ENCODE measurements around the gene LRFN3. TPM values are rescaled to one million over a fixed set of nuclear protein-coding genes. Genes with fewer than 3 reads are reported as not detected.

The LRFN3 gene
- total and polyA plus RNA-seq, 4 experiments from 2014 or later, result 0.45 to 16.3 (median 9.0) TPM

DNA sequence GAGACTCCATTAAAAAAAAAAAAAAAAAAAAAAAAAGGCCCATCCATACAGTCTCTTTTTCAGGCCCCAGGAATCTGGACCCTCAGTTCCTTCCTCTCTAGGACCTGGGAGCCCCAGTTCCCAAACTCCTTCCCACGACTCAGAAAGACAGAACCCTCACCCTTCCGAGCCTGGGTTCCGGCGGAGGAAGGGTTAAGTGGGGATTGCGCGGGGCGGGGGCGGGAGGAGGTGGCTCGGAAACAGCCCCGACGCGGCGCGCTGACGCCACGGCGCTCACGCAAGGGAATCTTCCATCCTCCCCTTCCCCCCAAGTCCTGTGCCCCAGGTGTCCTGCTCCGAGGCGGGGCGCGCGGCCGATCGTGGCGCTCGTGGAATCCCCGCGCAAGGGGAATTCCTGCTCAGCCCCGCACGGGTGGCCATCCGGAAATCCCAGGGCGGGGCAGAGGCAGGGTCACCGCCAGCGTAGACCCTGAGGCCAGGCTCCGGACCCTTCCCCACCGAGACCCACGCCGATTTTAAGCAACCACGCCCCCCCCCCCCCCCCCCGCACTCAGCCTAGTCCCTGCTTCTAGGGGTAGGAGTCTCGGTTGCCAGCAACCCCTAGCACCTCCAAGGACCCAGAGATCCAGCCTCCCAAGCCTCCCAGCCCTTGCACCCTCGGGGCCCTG, 36.5 kb upstream of the LRFN3 start:
- Mint-ChIP-seq H3K36me3 (peaks cover 13 to 36% of the 10 kb centered on the region in 2 donors), H3K4me1 (peaks cover 23 to 73% (median 53%) of the 10 kb centered on the region in 4 donors), H3K27ac (peak overlapping the region; percentile 92 to 99 (median 98)), H3K27me3 (no peaks in the 10 kb centered on the region), H3K4me3 (peak overlapping the region; percentile 94 to 100 (median 98)), H3K9me3 (no peaks in the 10 kb centered on the region)
- intact Hi-C loops (cut with micrococcal nuclease), result loop anchor here (1.0 to 10.0 kb wide), 4 partner anchors 32 to 687 kb away; partner anchors contain the start of genes OVOL3, POLR2I and TBCB
- Histone ChIP-seq H3K36me3 (ENCODE audit: insufficient read depth, low read length) (peaks cover 19% of the 10 kb centered on the region), H3K27ac (ENCODE audit: low read depth, low read length) (peak overlapping the region; percentile 100), H3K4me1 (ENCODE audit: insufficient read depth, low read length) (peaks cover 67% of the 10 kb centered on the region), H3K27me3 (ENCODE audit: insufficient read depth, low read length) (no peaks in the 10 kb centered on the region), H3K4me3 (ENCODE audit: low read length in 2 of 2) (peak overlapping the region; percentile 52 to 96), H3K9me3 (ENCODE audit: control insufficient read depth in 1 of 2, low read length in 2 of 2) (no peaks in the 10 kb centered on the region)
- ChIA-PET POLR2A (ENCODE audit: partially characterized antibody) (interaction anchor here (1.1 to 2.3 kb wide), 7 partner anchors 12 to 252 kb away, joined by 3 to 24 read pairs (median 10); partner anchors contain the start of genes COX6B1 and KMT2B), CTCF (ENCODE audit: partially characterized antibody) (interaction anchor here (1.0 kb wide), 1 partner anchor 26 kb away, joined by 3 read pairs; no protein-coding TSS in a partner anchor)
- DNase-seq, result peak; percentile 86 to 94 (median 88)

DNA sequence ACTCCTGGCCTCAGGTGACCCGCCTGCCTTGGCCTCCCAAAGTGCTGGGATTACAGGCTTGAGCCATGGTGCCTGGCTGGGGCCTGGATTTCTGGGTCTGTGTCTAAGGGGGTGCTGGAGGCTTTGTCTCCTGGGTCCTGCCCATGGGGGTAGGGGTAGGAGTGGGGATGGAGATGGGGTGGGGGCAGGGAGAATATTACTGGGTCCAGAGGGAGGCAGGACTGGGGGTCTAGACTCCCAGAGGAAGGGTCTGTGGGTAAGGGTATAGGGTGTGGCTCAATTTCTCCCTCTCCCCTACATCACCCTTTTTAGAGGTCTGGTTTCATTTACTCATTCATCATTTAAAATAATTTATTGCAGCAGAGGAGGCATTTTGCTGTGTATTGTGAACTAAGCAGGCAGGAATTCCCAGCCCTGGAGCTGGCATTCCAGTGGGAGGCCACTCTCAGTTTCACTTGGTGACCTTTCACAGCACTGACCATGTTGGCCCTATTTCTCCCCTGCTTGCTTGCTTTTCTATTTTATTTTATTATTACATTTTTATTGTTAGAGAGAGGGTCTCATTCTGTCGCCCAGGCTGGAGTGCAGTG, 35.0 kb upstream of the LRFN3 start:
- H3K4me1 Mint-ChIP-seq, result peaks cover 21 to 75% (median 52%) of the 10 kb centered on the region in 4 donors
- peak overlapping the region; percentile 94 to 100 (median 99) for H3K4me3 Mint-ChIP-seq
- peaks cover 7 to 29% of the 10 kb centered on the region in 2 donors for H3K36me3 Mint-ChIP-seq
- peaks cover 11% of the 10 kb centered on the region for H3K36me3 ChIP-seq (ENCODE audit: insufficient read depth, low read length)
- H3K27me3 ChIP-seq (ENCODE audit: insufficient read depth, low read length), result no peaks in the 10 kb centered on the region
- no peaks in the 10 kb centered on the region for H3K27me3 Mint-ChIP-seq
- H3K27ac Mint-ChIP-seq, result peak overlapping the region; percentile 92 to 99 (median 98)
- no peaks in the 10 kb centered on the region for H3K9me3 ChIP-seq (ENCODE audit: control insufficient read depth in 1 of 2, low read length in 2 of 2)
- peak overlapping the region; percentile 100 for H3K27ac ChIP-seq (ENCODE audit: low read depth, low read length)
- H3K9me3 Mint-ChIP-seq, result no peaks in the 10 kb centered on the region
- DNase-seq, result no peak
- peak overlapping the region in 1 of 2 donors; percentile 96 for H3K4me3 ChIP-seq (ENCODE audit: low read length in 2 of 2)
- H3K4me1 ChIP-seq (ENCODE audit: insufficient read depth, low read length), result peaks cover 62% of the 10 kb centered on the region
- POLR2A ChIA-PET (ENCODE audit: partially characterized antibody), result interaction anchor here (0.6 to 2.6 kb wide), 14 partner anchors 8 to 205 kb away, joined by 3 to 24 read pairs (median 4); partner anchors contain the start of genes IGFLR1 and KMT2B
- CTCF ChIA-PET (ENCODE audit: partially characterized antibody), result interaction anchor here (0.8 kb wide), 1 partner anchor 30 kb away, joined by 4 read pairs; no protein-coding TSS in a partner anchor
- intact Hi-C loops (cut with micrococcal nuclease), result loop anchor here (5.0 kb wide), 1 partner anchor 689 kb away; no protein-coding TSS in a partner anchor

DNA sequence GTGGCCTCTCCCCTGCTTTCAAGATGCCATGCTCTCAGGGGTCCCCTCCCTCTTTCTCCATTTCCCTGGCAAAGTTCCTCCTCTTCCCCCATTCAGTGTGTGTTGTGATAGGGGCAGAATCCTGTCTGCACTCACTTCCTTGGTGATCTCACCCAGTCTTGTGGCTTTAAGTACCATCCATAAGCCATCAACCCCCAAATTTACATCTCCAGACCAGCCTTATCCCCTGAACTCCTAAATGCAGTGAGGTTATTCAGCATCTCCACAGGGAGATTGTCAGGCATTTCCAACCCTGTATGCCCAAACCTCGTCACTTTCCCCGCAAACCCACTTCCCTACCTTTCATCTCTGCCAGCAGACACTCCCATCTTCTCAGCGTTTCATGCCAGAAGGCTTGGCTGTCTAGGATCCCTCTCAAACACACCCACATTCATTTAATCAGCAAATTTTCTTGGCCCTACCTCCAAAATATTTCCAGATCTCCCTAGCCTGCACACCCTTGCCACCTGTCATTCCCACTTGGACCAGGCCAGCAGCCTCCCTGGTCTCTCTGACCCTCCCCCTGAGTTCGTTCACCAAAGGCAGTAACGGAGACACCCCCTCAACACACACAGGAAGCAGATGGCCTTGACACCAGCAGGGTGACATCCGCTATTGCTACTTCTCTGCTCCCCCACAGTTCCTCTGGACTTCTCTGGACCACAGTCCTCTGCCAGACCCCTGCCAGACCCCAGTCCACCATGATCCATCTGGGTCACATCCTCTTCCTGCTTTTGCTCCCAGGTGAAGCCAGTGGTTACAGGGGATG, 34.1 kb upstream of the LRFN3 start, which contains the start of gene HCST:
Gene HCST (plus strand): TSS at position 676 of the 808 bp plus-strand sequence. CDS start 65 bp downstream, at position 741.
- Histone ChIP-seq H3K27me3 (ENCODE audit: insufficient read depth, low read length) (no peaks in the 10 kb centered on the region), H3K4me1 (ENCODE audit: insufficient read depth, low read length) (peaks cover 53% of the 10 kb centered on the region), H3K27ac (ENCODE audit: low read depth, low read length) (peak within 1 kb of the TSS; percentile 100), H3K9me3 (ENCODE audit: control insufficient read depth in 1 of 2, low read length in 2 of 2) (no peaks in the 10 kb centered on the region), H3K36me3 (ENCODE audit: insufficient read depth, low read length) (peaks cover 2% of the 10 kb centered on the region), H3K4me3 (ENCODE audit: low read length in 2 of 2) (peak within 1 kb of the TSS; percentile 92 to 96)
- no peaks in the 10 kb centered on the region for H3K27me3 Mint-ChIP-seq
- H3K9me3 Mint-ChIP-seq, result no peaks in the 10 kb centered on the region
- H3K4me3 Mint-ChIP-seq, result peak within 1 kb of the TSS; percentile 88 to 100 (median 99)
- CTCF ChIA-PET (ENCODE audit: partially characterized antibody), result no interaction called here
- intact Hi-C loops (cut with micrococcal nuclease), result loop anchor here (2.0 to 5.0 kb wide), 2 partner anchors 157 to 690 kb away; partner anchors contain the start of genes PSENEN and U2AF1L4
- peaks cover 7 to 29% of the 10 kb centered on the region in 2 donors for H3K36me3 Mint-ChIP-seq
- H3K27ac Mint-ChIP-seq, result peak within 1 kb of the TSS; percentile 92 to 99 (median 98)
- POLR2A ChIA-PET (ENCODE audit: partially characterized antibody), result interaction anchor here (1.5 to 5.2 kb wide), 7 partner anchors 21 to 157 kb away, joined by 3 to 73 read pairs (median 9); partner anchors contain the start of genes PSENEN and U2AF1L4
- peaks cover 22 to 78% (median 50%) of the 10 kb centered on the region in 4 donors for H3K4me1 Mint-ChIP-seq
- DNase-seq, result peak; percentile 60 to 78 (median 72)

DNA sequence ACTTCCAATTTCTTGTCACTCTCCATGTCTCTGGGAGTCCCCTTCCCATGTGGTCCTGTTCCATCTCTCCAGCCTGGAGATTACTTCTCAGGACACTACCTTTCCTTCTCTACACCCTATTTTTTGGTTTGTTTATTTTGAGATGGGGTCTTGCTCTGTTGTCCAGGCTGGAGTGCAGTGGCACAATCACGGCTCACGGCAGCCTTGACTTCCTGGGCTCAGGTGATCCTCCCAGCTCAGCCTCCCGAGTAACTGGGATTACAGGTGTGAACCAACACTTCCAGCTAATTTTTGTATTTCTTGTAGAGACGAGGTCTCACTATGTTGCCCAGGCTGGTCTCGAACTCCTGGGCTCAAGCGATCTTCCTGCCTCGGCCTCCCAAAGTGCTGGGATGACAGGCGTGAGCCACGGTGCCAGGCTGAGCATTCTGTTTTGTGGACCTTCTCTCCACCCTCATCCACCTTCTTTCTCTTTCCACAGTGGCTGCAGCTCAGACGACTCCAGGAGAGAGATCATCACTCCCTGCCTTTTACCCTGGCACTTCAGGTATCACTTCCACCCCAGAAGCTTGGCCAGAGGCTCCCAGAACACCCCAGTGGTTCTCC, 33.2 kb upstream of the LRFN3 start:
- CTCF ChIA-PET (ENCODE audit: partially characterized antibody), result interaction anchor here (1.0 to 3.8 kb wide), 3 partner anchors 22 to 28 kb away, joined by 5 to 13 read pairs (median 5); no protein-coding TSS in a partner anchor
- peaks cover 20 to 73% (median 43%) of the 10 kb centered on the region in 4 donors for H3K4me1 Mint-ChIP-seq
- Histone ChIP-seq H3K27me3 (ENCODE audit: insufficient read depth, low read length) (no peaks in the 10 kb centered on the region), H3K4me1 (ENCODE audit: insufficient read depth, low read length) (peaks cover 44% of the 10 kb centered on the region), H3K9me3 (ENCODE audit: control insufficient read depth in 1 of 2, low read length in 2 of 2) (no peaks in the 10 kb centered on the region), H3K4me3 (ENCODE audit: low read length in 2 of 2) (peak overlapping the region; percentile 92 to 96), H3K27ac (ENCODE audit: low read depth, low read length) (peak overlapping the region; percentile 100), H3K36me3 (ENCODE audit: insufficient read depth, low read length) (no peaks in the 10 kb centered on the region)
- no peaks in the 10 kb centered on the region for H3K27me3 Mint-ChIP-seq
- DNase-seq, result no peak
- H3K36me3 Mint-ChIP-seq, result peaks cover 3 to 25% of the 10 kb centered on the region in 2 donors
- POLR2A ChIA-PET (ENCODE audit: partially characterized antibody), result interaction anchor here (0.7 to 5.2 kb wide), 14 partner anchors 9 to 158 kb away, joined by 3 to 73 read pairs (median 5); partner anchors contain the start of genes LIN37, PSENEN and U2AF1L4
- intact Hi-C loops (cut with micrococcal nuclease), result loop anchor here (1.0 to 5.0 kb wide), 3 partner anchors 21 to 691 kb away; partner anchors contain the start of genes PSENEN and U2AF1L4
- H3K27ac Mint-ChIP-seq, result peak overlapping the region; percentile 92 to 99 (median 98)
- H3K9me3 Mint-ChIP-seq, result no peaks in the 10 kb centered on the region
- H3K4me3 Mint-ChIP-seq, result peak overlapping the region; percentile 88 to 100 (median 99)

DNA sequence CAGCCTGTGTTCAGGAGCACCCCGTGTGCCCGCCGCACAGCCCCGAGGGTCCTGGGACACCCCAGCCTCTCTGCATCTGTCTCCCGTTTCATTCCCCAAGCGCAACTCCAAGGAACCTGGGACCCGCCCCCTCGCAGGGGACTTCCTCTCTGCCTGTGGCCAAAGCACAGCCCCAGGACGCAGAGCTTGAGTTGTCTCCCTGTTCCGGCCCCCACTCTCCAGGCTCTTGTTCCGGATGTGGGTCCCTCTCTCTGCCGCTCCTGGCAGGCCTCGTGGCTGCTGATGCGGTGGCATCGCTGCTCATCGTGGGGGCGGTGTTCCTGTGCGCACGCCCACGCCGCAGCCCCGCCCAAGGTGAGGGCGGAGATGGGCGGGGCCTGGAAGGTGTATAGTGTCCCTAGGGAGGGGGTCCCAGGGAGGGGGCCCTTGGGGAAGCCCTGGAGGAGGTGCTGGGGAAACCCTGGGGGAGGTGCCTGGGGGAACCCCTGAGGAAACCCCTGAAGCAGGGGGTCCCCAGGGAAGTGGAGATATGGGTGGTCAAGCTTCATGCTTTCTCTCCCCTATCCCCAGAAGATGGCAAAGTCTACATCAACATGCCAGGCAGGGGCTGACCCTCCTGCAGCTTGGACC, 32.5 kb upstream of the LRFN3 start:
- H3K36me3 Mint-ChIP-seq, result peaks cover 2 to 24% of the 10 kb centered on the region in 2 donors
- intact Hi-C loops (cut with micrococcal nuclease), result loop anchor here (1.0 to 5.0 kb wide), 3 partner anchors 21 to 691 kb away; partner anchors contain the start of genes PSENEN and U2AF1L4
- Histone ChIP-seq H3K27ac (ENCODE audit: low read depth, low read length) (peak overlapping the region; percentile 100), H3K27me3 (ENCODE audit: insufficient read depth, low read length) (no peaks in the 10 kb centered on the region), H3K4me1 (ENCODE audit: insufficient read depth, low read length) (peaks cover 38% of the 10 kb centered on the region), H3K36me3 (ENCODE audit: insufficient read depth, low read length) (no peaks in the 10 kb centered on the region), H3K9me3 (ENCODE audit: control insufficient read depth in 1 of 2, low read length in 2 of 2) (no peaks in the 10 kb centered on the region), H3K4me3 (ENCODE audit: low read length in 2 of 2) (peak overlapping the region; percentile 92 to 96)
- POLR2A ChIA-PET (ENCODE audit: partially characterized antibody), result interaction anchor here (0.7 to 5.2 kb wide), 15 partner anchors 8 to 159 kb away, joined by 3 to 73 read pairs (median 6); partner anchors contain the start of genes LIN37, PSENEN and U2AF1L4
- CTCF ChIA-PET (ENCODE audit: partially characterized antibody), result interaction anchor here (0.5 to 3.8 kb wide), 4 partner anchors 22 to 314 kb away, joined by 3 to 13 read pairs (median 5); no protein-coding TSS in a partner anchor
- no peaks in the 10 kb centered on the region for H3K27me3 Mint-ChIP-seq
- peak; percentile 88 to 95 (median 91) for DNase-seq
- H3K27ac Mint-ChIP-seq, result peak overlapping the region; percentile 92 to 99 (median 98)
- peak overlapping the region; percentile 88 to 100 (median 99) for H3K4me3 Mint-ChIP-seq
- H3K4me1 Mint-ChIP-seq, result peaks cover 20 to 71% (median 40%) of the 10 kb centered on the region in 4 donors
- H3K9me3 Mint-ChIP-seq, result no peaks in the 10 kb centered on the region

Measured in CD4-positive, alpha-beta memory T cell (primary cell).